AG09319 (cell line): Measurements from ENCODE around the gene CIAO2B.
A peak's percentile ranks its signal among the peaks of the same experiment; 100 is the strongest.

ENCODE experiments used
- DNase-seq: peaks from one replicate; pipeline ENCODE4 v3.0.0-alpha.2; 2010; ENCODE audit warnings: low read depth; ENCODE audit errors: extremely low read depth
- TF ChIP-seq, protein P1 (sequence below): IDR thresholded peaks from 2 replicates; pipeline ENCODE4 v1.5.1; 2011; ENCODE audit warnings: low read depth, mild to moderate bottlenecking, inconsistent platforms, low read length, moderate library complexity

Gene CIAO2B

DNA sequence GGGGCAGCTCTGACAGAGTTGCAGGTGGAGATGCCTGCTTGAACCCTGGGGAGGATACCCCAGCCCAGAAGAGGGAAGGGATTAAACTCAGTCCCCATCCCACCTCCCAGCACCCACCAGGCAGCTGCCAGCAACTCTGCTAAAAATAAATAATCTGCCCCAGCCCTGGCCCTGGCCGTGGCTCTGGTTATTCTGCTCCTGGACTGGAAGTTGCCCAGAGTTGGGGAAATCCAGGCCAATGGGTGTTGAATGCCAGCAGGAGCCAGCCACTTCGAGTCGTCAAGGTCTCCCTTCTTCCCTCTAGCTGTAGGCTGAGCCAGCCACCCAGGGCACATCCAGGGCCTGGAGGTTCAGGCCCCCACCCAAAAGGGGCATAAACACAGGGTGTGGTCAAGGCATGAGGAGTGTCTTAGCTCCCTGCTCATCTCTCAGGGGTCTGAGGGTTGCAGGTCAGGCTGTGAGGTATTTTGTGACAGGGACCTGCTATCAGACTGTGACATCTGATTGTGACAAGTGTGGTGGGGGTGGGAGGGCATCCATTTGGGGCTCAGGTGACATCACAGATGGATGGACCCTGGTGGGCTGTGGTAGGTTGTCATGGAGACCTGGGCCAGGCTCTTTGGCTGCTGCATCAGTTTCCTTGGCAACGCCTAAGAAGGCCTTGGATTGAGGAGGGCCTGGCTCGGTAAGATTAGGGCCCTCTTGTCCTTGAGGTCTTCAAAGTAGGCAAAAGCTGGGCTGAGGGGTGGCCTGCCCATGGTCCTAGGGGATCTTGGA is 7.8 kb downstream of the CIAO2B start:
- TF ChIP-seq, protein P1, sequence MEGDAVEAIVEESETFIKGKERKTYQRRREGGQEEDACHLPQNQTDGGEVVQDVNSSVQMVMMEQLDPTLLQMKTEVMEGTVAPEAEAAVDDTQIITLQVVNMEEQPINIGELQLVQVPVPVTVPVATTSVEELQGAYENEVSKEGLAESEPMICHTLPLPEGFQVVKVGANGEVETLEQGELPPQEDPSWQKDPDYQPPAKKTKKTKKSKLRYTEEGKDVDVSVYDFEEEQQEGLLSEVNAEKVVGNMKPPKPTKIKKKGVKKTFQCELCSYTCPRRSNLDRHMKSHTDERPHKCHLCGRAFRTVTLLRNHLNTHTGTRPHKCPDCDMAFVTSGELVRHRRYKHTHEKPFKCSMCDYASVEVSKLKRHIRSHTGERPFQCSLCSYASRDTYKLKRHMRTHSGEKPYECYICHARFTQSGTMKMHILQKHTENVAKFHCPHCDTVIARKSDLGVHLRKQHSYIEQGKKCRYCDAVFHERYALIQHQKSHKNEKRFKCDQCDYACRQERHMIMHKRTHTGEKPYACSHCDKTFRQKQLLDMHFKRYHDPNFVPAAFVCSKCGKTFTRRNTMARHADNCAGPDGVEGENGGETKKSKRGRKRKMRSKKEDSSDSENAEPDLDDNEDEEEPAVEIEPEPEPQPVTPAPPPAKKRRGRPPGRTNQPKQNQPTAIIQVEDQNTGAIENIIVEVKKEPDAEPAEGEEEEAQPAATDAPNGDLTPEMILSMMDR: no peak
- DNase-seq: no peak

DNA sequence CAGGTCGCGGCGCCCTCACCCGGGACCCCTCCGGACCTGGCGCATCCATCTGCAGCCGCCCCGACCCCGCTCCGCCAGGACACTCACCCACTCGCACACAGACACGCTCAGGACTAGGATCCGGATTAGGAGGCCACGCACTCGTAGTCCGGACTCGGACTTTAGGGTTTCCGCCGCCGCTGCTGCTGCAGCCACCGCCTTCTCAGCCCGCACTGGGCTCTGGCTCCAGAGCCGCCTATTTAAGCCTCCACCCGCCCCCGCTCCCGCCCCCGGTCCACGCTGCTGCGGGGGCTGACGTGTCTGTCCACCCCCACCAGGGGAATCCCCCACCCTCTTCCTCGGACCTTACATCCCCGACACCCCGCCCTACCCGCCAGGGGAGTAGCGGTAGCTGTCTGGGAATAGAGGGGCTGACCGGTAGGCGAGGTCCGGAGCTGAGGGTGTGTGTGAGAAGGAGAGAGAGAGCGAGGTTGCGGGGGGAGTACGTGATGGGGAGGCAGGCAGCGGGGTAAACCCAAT is 8.8 kb downstream of the CIAO2B start, which contains the start of gene RRAD:
RRAD (minus strand) TSS at position 214 of the 519 bp plus-strand sequence. CDS start 356 bp downstream, outside the sequence.
- TF ChIP-seq, protein P1: no peak
- no peak for DNase-seq

DNA sequence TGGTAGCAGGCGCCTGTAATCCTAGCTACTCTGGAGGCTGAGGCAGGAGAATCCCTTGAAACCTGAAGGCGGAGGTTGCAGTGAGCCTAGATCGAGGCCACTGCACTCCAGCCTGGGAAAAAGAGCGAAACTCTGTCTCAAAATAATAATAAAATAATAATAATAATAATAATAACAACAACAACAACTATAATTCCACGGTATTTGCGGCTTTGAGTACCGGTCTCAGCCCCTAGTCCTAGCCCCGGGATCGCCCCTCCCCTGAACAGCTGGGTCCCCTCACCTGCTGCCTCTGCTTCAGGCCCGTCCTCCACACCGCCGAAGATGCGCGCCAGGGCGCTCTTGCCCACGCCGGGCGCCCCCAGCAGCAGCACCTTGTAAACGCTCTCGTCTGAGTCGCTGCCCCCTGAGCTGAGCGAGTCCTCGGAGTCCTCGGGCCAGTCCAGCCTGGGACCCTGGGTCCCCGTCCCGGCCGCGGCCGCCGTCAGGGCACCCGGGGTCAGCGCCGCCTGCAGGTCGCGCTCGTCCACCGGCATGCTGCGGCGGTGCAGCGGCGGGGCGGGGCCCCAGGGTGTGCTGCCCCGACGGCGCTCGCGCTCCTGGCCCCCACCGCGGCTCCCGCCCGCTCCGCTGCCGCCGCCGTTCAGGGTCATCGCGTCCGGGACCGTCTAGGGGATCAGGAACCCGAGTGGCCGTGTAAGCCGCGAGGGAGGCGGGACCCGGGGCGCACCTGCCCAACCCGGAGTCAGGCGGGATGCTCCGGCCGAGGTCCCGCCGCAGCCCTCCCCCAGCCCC is 9.5 kb downstream of the CIAO2B start:
- DNase-seq: no peak

DNA sequence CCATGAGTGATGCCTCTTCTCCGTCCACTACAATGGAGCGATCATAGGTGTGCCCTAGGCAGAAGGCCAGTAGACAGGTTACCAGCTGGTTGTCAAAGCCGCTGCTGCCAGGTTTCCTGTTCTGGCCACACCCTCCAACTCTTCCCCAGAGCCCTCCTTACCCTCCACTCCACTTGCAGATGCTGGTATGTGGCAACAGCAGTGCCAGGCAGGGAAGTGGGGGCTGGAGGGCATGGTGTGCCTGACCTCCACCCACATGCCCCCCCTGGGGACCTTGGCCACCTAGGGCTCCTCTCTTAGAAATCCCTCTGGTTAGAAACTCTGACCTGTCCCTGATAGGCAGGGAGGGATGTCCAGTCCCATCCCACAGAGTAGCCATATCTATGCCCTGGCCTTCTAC is 10.3 kb downstream of the CIAO2B start:
- DNase-seq: no peak
- TF ChIP-seq, protein P1: no peak

More for the DNA sequence above, 9.5 kb downstream of the CIAO2B start:
- TF ChIP-seq, protein P1: peak; percentile 14

DNA sequence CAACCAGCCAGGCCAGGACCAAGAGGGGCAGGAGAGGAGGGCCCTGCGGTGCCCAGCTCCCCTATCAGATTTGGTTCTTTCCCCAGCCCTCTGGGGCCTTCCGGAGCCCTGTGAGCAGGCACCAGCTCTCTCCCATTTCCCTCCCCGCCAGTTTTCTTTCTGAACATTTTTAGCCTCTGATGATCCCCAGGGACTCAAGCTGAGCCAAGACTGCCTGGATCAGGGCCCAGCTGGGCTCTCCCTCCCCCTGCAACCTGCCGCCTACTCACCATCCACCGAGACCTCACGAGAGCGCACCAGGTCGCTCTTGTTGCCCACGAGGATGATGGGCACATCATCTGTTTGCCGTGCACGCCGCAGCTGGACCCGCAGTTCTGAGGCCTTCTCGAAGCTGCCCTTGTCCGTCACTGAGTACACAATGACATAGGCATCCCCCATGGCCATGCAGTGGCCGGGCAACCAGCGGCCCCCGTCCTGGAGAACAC is 10.9 kb downstream of the CIAO2B start:
- no peak for DNase-seq
- TF ChIP-seq, protein P1: no peak

DNA sequence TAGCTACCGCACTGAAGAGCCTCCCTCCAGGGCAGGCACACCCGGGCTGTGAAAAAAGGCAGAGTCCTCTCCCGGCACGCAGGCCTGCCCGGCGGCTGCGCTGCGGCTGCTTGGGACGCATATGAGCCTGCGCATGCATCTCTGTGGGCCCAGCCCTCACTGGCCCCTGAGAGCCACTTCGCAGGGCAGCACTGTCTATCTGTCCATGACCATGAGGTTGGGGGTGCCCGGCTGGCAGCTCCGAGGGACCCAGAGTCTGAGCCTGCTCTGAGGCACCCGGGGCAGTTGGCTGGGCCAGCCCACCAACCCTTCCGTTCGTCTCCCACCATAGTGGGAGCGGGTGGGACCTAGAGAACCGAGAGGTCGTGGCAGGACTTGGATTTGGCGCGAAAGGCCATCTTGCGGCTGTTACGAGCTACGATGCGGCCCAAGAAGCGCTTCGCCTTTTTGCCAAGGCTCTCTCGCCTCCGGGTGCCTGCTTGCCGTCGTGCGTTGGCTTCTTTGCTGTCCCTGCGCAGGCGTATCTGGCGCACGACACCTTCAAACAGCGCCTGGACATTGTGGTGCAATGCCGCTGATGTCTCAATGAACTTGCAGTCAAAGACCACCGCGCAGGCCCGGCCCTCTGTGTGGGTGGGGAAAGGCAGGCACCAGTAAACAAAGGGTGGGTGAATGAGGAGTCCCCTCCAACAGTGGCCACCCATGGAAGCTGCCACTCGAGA is 12.3 kb downstream of the CIAO2B start:
- TF ChIP-seq, protein P1: no peak
- no peak for DNase-seq
